NCI-H2196 treated with DMSO at 0.1 percent for 48 hours (cell line): ENCODE results near the gene TNFRSF1B.
"Not testable (repeated sequence)": the region's sequence is repeated elsewhere in the genome, so short reads cannot be mapped to it uniquely, and the experiment has no call there.

Source experiments
- DNase-seq: peaks from one replicate; lab custom pipeline; 2025; ENCODE audit not compliant: unreplicated experiment; lab: John Stamatoyannopoulos, UW

TNFRSF1B gene

GRCh38 chr1:12215118-12215961, 48.5 kb downstream of the TNFRSF1B start:
- DNase-seq = no peak

DNA sequence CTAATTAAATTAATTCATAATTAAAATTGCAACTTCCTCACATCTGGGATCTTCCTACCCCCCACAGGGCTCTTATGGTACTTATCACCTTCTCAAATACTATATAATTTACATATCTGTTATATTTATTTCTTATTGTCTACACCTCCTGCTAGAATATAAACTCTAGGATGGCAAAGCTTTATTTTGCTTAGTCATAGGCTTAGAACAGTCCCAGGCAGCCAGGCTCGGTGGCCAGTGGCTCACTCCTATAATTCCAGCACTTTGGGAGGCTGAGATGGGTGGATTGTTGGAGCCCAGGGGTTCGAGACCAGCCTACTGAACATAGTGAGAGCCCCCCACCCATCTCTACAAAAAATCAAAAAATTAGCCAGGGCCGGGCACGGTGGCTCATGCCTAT, 53.0 kb downstream of the TNFRSF1B start:
- DNase-seq = no peak

DNA sequence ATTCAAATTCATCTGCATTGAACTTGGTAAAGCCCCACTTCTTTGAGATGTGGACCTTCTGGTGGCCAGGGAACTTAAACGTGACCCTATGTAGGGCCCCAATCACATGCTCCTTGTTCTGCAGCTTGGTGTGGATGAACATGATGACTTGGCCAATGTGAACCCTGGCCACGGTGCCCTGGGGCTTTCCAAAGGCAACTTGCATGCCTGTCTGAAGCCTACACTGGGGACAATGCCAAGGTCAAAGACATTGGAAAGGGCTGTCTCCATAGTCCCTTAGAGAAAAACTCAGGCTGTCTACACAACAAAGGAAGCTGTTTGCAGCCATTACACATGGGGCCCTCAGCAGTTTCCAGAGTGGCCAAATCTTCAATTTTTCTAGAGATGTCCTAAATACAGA, 54.1 kb downstream of the TNFRSF1B start:
- DNase-seq = no peak

GRCh38 chr1:12222700-12223099, 55.9 kb downstream of the TNFRSF1B start:
- DNase-seq = not testable (repeated sequence)

GRCh38 chr1:12224092-12224491, 57.3 kb downstream of the TNFRSF1B start:
- DNase-seq = not testable (repeated sequence)

DNA sequence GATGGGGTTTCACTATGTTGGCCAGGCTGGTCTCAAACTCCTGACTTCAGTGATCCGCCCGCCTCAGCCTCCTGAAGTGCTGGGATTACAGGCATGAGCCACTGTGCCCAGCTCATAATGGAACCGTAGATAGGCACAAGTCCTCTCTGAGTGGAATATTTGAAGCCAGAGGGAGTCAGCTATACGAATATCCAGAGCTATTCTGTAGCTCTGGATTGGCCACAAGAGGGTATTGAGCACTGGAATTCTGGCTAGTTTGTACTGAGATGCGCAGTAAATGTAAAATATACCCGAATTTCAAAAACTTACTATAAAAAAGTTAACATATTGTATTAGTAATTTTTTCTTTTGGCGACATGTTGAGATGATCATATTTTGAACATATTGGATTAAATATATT, 62.2 kb downstream of the TNFRSF1B start:
- DNase-seq = no peak

DNA sequence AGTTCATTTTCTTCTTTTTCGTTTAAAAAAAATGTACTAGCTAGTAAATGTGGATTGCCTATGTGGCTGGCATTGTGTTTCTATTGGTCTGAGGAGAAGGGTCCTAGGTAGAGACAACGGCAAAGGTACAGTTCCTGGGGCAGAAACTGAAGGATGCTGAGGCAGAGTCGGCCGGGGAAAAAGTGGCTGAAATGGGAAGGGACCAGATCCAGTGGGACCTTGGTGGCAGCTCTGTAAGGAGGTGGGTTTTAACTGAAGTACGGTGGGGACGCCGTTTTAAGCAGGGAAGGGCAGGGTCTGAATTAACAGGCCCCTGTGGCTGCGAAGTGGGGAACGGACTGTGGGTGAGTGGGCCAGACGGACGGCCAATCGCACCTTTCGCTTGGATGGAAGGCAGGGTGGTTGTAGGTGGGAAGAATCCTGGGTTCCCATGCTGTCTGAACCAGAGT, 62.6 kb downstream of the TNFRSF1B start:
- no peak for DNase-seq

DNA sequence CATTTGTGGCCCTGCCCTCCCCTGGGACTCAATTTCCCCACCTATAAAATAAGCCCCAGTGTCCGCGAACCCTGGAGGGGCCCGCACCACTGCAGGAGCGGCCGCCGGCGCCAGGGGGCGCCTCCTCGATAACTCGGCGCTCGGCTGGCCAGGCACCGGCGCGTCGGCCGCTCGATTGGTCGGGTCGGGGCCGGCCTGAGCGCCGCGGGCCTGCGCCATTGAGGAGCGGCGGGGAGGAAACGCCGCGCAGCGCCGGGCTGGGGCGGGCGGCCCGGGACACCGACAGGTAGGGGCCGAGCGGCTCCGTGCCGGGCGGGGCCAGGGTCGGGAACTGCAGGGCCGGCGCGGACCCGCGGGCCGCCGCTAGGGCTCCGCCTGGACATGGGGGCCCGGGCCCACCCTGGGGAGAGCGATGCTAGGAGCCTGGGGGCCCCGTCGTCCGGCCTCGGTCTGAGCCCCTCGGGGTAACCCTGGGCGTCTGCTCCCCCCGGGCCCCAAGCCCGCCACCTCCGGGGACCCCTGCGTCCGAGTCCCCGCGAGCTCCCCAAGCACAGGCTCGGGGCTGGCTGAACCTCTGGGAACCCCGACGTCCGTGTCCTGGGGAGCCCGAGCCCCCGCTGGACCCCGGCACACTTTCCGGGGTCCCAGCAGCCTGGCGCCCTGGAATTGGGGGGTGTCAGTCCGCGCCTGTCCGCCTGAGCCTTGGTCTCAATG, 63.2 kb downstream of the TNFRSF1B start, which contains the start of gene VPS13D:
TSS of gene VPS13D (plus strand) at position 196 of the 714 bp plus-strand sequence. CDS start 4,237 bp downstream, outside the sequence.
- DNase-seq = peak; percentile 38

- DNase-seq = no peak
Measured at GRCh38 chr1:12230549-12231275, 63.9 kb downstream of the TNFRSF1B start.

DNA sequence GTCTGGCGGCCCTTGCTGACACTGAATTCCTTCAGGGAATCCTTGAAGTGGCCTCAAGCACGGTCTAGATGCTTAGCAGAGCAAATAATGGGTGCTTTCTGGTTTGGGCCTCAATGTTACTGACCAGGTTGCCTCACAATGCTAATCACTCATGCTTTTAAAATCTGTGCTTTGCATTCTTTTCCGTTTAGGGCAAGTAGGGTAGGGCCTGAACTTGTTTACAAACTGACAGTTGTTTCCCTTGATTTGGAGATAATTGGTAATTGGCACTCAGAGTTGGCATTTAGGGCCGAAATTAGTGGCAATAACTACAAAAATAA, 64.4 kb downstream of the TNFRSF1B start:
- DNase-seq = no peak

GRCh38 chr1:12232221-12232620, 65.4 kb downstream of the TNFRSF1B start:
- DNase-seq = no peak

DNA sequence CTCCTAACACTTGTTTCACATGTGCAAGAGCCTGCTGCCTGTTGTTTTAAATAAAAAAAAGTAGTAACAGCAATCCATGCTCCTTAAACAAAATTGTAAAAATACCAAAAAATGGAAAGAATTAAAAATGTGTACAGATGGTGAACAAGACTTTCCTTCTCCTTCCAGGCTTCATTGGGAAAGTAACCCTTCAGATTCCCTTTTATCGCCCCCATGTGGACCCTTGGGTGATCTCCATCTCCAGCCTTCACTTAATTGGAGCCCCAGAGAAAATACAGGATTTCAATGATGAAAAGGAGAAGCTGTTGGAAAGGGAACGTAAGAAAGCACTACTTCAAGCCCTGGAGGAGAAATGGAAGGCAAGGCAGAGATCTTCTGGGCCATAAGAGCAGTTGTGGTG, 77.3 kb downstream of the TNFRSF1B start:
- DNase-seq = no peak

GRCh38 chr1:12244585-12244984, 77.8 kb downstream of the TNFRSF1B start:
- no peak for DNase-seq

DNA sequence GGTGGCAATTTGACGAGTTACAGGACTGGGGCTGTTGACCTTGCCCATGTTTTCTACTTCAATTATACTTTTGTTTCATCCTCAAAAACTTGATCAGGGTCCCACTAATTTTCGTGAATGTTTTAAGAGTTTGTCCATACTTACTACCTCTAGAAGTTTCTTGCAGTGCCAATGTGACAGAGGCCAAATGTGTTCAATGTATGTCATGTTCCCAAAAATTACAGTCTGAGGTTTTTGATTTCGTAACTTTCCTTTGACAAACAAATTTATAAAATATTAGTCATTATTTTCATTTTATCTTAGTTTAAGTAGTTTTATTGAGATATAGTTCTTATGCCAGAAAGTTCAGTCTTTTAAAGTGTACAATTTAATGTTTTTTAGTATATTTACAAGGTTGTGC, 78.3 kb downstream of the TNFRSF1B start:
- no peak for DNase-seq

DNA sequence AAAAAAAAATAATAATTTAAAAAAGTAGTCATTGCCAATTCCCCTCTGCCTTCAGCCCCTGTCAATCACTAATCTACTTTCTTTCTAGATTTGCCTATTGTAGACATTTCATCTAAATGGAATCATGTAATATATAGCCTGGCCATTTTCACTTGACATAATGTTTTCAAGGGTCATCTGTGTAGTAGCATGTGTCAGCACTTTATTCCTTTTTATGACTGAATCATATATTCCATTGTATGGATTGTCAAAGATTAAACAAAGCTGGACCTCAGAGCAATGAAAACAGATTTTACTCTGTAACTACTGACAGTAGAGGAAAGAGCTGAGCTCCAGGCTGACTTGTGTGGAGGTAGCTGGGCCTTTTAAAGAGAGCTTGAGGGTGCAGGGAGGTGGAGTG, 78.9 kb downstream of the TNFRSF1B start:
- DNase-seq = no peak

DNA sequence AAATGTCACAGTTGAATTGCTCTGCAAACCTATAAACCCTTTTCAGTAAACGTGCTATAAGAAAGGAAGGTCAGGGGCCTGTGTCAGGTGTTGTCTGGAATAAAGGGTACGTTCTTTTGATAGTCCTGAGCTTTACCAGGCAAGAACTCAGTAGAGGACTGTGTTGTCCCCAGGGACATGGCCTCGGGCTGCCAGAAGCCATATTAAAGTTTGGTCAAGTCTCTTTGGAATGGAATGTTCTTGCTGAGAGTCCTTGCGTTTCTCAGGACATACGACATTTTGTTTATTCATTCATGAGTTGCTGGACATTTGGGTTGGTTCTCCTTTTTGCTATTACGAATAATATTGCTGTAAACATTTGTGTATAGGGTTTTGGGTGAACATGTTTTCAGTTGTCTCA, 79.8 kb downstream of the TNFRSF1B start:
- no peak for DNase-seq

GRCh38 chr1:12249181-12249580, 82.4 kb downstream of the TNFRSF1B start:
- DNase-seq = no peak

DNA sequence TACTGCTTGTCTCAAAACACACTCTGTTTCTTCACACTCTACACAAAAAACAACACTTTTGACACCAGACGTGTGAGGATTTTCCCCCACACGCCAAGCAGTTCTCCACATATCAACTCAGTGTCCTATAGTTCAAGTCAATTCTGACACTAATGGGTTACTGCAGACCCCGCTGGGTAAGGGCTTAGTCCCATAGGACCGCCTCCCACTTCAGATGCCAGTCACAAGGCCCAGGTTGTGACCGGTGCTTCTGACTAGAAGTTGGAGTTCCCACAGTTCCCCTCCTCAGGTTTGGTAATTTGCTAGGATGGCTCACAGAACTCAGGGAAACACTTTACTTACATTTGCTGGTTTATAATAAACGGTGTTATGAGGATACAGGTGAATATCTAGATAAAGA, 83.0 kb downstream of the TNFRSF1B start:
- DNase-seq = no peak

- no peak for DNase-seq
Measured at GRCh38 chr1:12251442-12251841, 84.7 kb downstream of the TNFRSF1B start.

DNA sequence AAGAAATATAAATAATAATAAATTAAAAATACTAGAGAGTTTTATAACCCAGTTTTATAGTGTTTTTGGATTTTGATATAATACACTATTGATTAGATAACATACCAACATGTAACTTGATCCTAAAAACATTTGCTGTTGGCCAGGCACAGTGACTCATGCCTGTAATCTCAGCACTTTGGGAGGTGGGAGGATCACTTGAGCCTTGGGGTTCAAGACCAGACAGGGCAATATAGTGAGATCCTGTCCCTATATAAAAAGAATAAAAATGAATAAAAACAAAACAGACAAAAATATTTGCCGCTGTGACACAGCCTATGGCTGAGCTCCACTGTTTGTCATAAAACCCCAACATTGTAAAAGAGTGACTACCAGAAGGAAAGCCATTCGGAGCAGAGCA, 89.1 kb downstream of the TNFRSF1B start:
- no peak for DNase-seq

DNA sequence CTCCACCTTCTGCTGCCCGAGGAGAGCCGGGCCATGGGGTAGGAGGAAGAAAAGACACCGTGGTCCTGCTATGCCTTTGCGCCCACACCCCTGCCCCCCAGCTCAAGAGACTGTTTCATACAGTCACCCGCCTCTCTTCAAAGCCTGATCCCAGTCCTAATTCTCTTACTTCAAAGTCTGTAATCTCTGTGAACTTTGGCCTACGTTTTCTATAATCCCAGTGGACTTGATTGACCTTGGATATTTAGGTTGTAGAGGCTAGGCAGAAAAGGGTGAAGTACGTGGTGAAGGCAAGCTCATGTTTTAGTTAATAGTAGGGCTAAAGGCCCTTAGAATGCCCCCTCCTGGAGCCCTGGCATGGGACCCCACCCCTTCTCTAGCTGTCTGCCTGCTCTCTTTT, 91.5 kb downstream of the TNFRSF1B start:
- DNase-seq = no peak
